Left lung (tissue), 10 donors: ENCODE results near the gene CYP4F22. TPM values are rescaled to one million over a fixed set of nuclear protein-coding genes. Genes with fewer than 3 reads are reported as not detected.

Experiments used
- ATAC-seq: fragments of 200-7000 bp; cut with Tn5 transposase; one replicate; pipeline ENCODE4 v1.9.1; 2020; ENCODE audit warnings: moderate library complexity
- DNase-seq, 4 donors: peaks; one replicate each; pipeline ENCODE4 v3.0.0-alpha.2; 2013 to 2020
- H3K27ac ChIP-seq, 2 donors: fragments of 200-600 bp; sonication (generic) in 1 of 2; one replicate each; pipeline versions ENCODE4 v1.5.0 to v1.8.0; 2020 to 2021
- H3K27me3 ChIP-seq, 2 donors: fragments of 200-600 bp; sonication (generic) in 1 of 2; one replicate each; pipeline versions ENCODE4 v1.5.0 to v1.8.0; 2020 to 2021
- H3K36me3 ChIP-seq, 2 donors: fragments of 200-600 bp; sonication (generic) in 1 of 2; one replicate each; pipeline versions ENCODE4 v1.5.0 to v1.8.0; 2020 to 2021
- H3K4me1 ChIP-seq, 2 donors: fragments of 200-600 bp; one replicate each; pipeline ENCODE4 v1.8.0; 2021
- H3K4me3 ChIP-seq, 2 donors: fragments of 200-600 bp; sonication (generic) in 1 of 2; one replicate each; pipeline versions ENCODE4 v1.5.0 to v1.8.0; 2020 to 2021; ENCODE audit warnings: mild to moderate bottlenecking in 1 of 2
- H3K9me3 ChIP-seq, 2 donors: fragments of 200-600 bp; sonication (generic) in 1 of 2; one replicate each; pipeline versions ENCODE4 v1.5.0 to v1.8.0; 2020 to 2021
- CTCF ChIP-seq, 2 donors: fragments of 200-600 bp; sonication (generic) in 1 of 2; IDR thresholded peaks; one replicate each; pipeline versions ENCODE4 v1.5.0 to v1.8.0; 2021; ENCODE audit warnings: antibody characterized with exemption in 2 of 2
- intact Hi-C, 2 donors: fragments of 100-400 bp; cut with DNase I; formaldehyde crosslinking; loops; one replicate each; pipeline versions ENCODE4 v1.11.2 to v1.14.2; 2022
- polyA plus RNA-seq, 6 donors: library from polyadenylated mRNA; unstranded; fragments of 120-200 nt; gene quantifications; one replicate each; pipeline ENCODE4 v1.2.1, GENCODE V29; 2013; ENCODE audit not compliant: insufficient read length in 6 of 6
- total RNA-seq, 2 donors: library from RNA; stranded (reverse); fragmentation: NEBNext Ultra II Directional; extraction: Animal tissue kit (Norgen Biotek cat#: 25700); gene quantifications; one replicate each; pipeline ENCODE4 v1.2.1, GENCODE V29; 2021
- donor health status: DM: no; HTN: yes; CAD: no.
- donor health status: DM: no; HTN: no; CAD: no.

CYP4F22 gene
- total and polyA plus RNA-seq, 8 donors = 0.07 to 0.15 TPM; not detected in 6

GRCh38 chr19:15538774-15539173 is 30.4 kb downstream of the CYP4F22 start:
- intact Hi-C loops = no loop called here
- DNase-seq (no peak), ATAC-seq (no peak)
- Histone ChIP-seq H3K36me3 (no peaks in the 10 kb centered on the region), H3K27me3 (peaks cover 0 to 36% of the 10 kb centered on the region in 2 donors), H3K9me3 (no peaks in the 10 kb centered on the region), H3K27ac (no peak overlapping the region), H3K4me3 (no peak overlapping the region), H3K4me1 (peaks cover 0 to under 1% of the 10 kb centered on the region in 2 donors)
- no peak for TF ChIP-seq CTCF (IDR thresholded peaks at IDR 0.05)

DNA sequence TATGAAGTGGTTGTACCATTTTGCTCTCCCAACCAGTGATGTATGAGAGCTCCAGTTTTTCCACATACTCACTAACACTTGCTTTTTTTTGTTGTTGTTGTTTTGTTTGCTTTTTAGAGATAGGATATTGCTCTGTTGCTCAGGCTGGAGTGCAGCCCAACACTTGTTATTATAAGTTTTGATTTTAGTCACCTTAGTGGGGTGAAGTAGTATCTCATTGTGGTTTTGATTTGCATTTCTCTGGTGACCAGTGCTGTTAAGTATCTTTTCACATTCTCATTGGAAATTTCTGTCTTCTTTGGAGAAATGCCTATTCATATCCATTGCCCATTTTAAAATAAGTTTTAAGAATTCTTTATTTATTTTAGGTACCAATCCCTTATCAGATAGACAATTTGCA is 31.3 kb downstream of the CYP4F22 start:
- H3K27me3 ChIP-seq = peaks cover 0 to 41% of the 10 kb centered on the region in 2 donors
- H3K36me3 ChIP-seq = no peaks in the 10 kb centered on the region
- no peak for TF ChIP-seq CTCF (IDR thresholded peaks at IDR 0.05)
- ATAC-seq (no peak), DNase-seq (no peak)
- intact Hi-C loops = no loop called here
- H3K4me3 ChIP-seq = no peak overlapping the region
- H3K4me1 ChIP-seq = no peaks in the 10 kb centered on the region
- no peaks in the 10 kb centered on the region for H3K9me3 ChIP-seq
- no peak overlapping the region for H3K27ac ChIP-seq

DNA sequence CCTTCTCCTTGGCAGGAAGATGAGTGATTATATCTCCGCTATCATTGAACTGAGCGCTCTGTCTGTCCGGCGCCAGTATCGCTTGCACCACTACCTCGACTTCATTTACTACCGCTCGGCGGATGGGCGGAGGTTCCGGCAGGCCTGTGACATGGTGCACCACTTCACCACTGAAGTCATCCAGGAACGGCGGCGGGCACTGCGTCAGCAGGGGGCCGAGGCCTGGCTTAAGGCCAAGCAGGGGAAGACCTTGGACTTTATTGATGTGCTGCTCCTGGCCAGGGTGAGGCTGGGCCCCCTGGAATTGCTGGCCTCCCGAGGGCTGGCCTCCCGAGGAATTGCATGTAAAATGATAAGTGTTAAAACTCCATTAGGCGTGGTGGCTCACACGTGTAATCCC is 32.1 kb downstream of the CYP4F22 start:
- ATAC-seq = no peak
- Histone ChIP-seq H3K4me1 (no peaks in the 10 kb centered on the region), H3K4me3 (no peak overlapping the region), H3K27me3 (peaks cover 0 to 33% of the 10 kb centered on the region in 2 donors), H3K27ac (no peak overlapping the region), H3K9me3 (no peaks in the 10 kb centered on the region), H3K36me3 (no peaks in the 10 kb centered on the region)
- TF ChIP-seq CTCF (IDR thresholded peaks at IDR 0.05) = no peak
- no peak for DNase-seq
- intact Hi-C loops = no loop called here

GRCh38 chr19:15544283-15544682 is 36.0 kb downstream of the CYP4F22 start:
- intact Hi-C loops = no loop called here
- Histone ChIP-seq H3K4me3 (no peak overlapping the region), H3K27me3 (peaks cover 0 to 33% of the 10 kb centered on the region in 2 donors), H3K4me1 (no peaks in the 10 kb centered on the region), H3K9me3 (no peaks in the 10 kb centered on the region), H3K27ac (no peak overlapping the region), H3K36me3 (no peaks in the 10 kb centered on the region)
- ATAC-seq (no peak), DNase-seq (no peak)
- TF ChIP-seq CTCF (IDR thresholded peaks at IDR 0.05) = no peak

DNA sequence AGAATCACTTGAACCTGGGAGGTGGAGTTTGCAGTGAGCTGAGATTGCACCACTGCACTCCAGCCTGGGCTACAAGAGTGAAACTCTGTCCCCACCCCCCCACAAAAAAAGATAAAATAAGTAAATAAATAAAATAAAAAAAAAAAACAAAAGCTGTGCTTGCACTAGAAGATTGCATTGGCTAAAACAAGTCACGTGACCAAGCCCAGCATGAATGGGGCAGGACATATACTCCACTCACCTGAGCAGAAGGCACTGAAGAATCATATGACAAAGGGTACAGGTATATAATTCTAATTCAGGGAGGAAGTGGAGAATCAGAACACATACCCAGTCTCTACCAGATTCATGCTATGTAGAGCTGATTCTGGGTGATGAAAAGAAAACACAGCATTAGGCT is 36.6 kb downstream of the CYP4F22 start:
- Histone ChIP-seq H3K4me3 (no peak overlapping the region), H3K9me3 (no peaks in the 10 kb centered on the region), H3K27me3 (peaks cover 0 to 39% of the 10 kb centered on the region in 2 donors), H3K36me3 (no peaks in the 10 kb centered on the region), H3K4me1 (no peaks in the 10 kb centered on the region), H3K27ac (no peak overlapping the region)
- ATAC-seq = no peak
- no peak for DNase-seq
- intact Hi-C loops = no loop called here
- no peak for TF ChIP-seq CTCF (IDR thresholded peaks at IDR 0.05)
